Kidney (tissue), 14 donors: Measurements from ENCODE around the gene PBOV1. TPM values are rescaled to one million over a fixed set of nuclear protein-coding genes. Genes with fewer than 3 reads are reported as not detected.

ENCODE experiments used
- DNase-seq, 5 donors: peaks; one replicate each; pipeline ENCODE4 v3.0.0-alpha.2; 2013 to 2020
- FAIRE-seq: peaks from 2 replicates; lab custom pipeline; 2012; peaks lifted over from hg19 to GRCh38; lab: Jason Lieb, UNC
- H3K27ac ChIP-seq, 2 donors: one replicate each; pipeline ENCODE4 v1.7.0; 2013; ENCODE audit warnings: low read depth in 2 of 2, low read length in 2 of 2, inconsistent platforms in 1 of 2
- H3K27me3 ChIP-seq: one replicate; pipeline ENCODE4 v1.7.1; 2013; ENCODE audit warnings: low read length, inconsistent platforms; ENCODE audit not compliant: control insufficient read depth, insufficient read depth
- H3K36me3 ChIP-seq, 3 donors: one replicate each; pipeline versions ENCODE4 v1.7.0 to v1.7.1; 2013; ENCODE audit warnings: low read length in 3 of 3, control low read depth in 1 of 3, inconsistent platforms in 1 of 3; ENCODE audit not compliant: insufficient read depth in 3 of 3, control insufficient read depth in 2 of 3
- H3K4me1 ChIP-seq, 3 donors: one replicate each; pipeline versions ENCODE4 v1.7.0 to v1.7.1; 2013; ENCODE audit warnings: low read length in 3 of 3, inconsistent platforms in 1 of 3, low read depth in 1 of 3; ENCODE audit not compliant: control insufficient read depth in 2 of 3, insufficient read depth in 2 of 3
- H3K4me3 ChIP-seq, 3 donors: one replicate each; pipeline versions ENCODE4 v1.7.0 to v1.8.1; 2013; ENCODE audit warnings: low read length in 3 of 3, control low read depth in 1 of 3, inconsistent platforms in 1 of 3
- H3K9ac ChIP-seq, 3 donors: one replicate each; pipeline versions ENCODE4 v1.7.0 to v1.7.1; 2013; ENCODE audit warnings: low read length in 3 of 3, control low read depth in 1 of 3, inconsistent platforms in 1 of 3
- H3K9me3 ChIP-seq, 3 donors: one replicate each; pipeline versions ENCODE4 v1.7.0 to v1.7.1; 2013; ENCODE audit warnings: low read length in 3 of 3, control low read depth in 1 of 3, inconsistent platforms in 1 of 3; ENCODE audit not compliant: control insufficient read depth in 2 of 3, insufficient read depth in 1 of 3
- CTCF ChIP-seq: IDR thresholded peaks from 3 replicates; pipeline ENCODE4 v1.5.1; 2012; ENCODE audit warnings: mild to moderate bottlenecking, moderate library complexity, borderline replicate concordance; ENCODE audit not compliant: insufficient read depth; ENCODE audit errors: extremely low read depth
- intact Hi-C: fragments of 100-400 bp; cut with DNase I; formaldehyde crosslinking; loops from one replicate; pipeline ENCODE4 v1.11.1; 2022
- polyA plus RNA-seq: library from polyadenylated mRNA; stranded (reverse); fragments of 350-450 nt; fragmentation: Illumina TruSeq; extraction: RNeasy Lipid Tissue Mini Kit (QIAGEN cat#74804); gene quantifications from one replicate; pipeline ENCODE4 v1.2.3, GENCODE V29; 2014; ENCODE audit warnings: low read depth, low replicate concordance; ENCODE audit not compliant: insufficient read depth
- total RNA-seq: library from RNA; stranded (reverse); fragmentation: NEBNext Ultra II Directional; extraction: Animal tissue kit (Norgen Biotek cat#: 25700); gene quantifications from one replicate; pipeline ENCODE4 v1.2.1, GENCODE V29; 2021
- donor health status: control.
- donor health status: control.
- donor health status: control.
- donor health status: control.
- donor health status: control.
- donor health status: DM: yes; HTN: yes; CAD: no.
- donor health status: Normal renal cell carcinoma (clear cell type).

PBOV1 gene
- total and polyA plus RNA-seq, 2 donors from 2014 or later: not detected

DNA sequence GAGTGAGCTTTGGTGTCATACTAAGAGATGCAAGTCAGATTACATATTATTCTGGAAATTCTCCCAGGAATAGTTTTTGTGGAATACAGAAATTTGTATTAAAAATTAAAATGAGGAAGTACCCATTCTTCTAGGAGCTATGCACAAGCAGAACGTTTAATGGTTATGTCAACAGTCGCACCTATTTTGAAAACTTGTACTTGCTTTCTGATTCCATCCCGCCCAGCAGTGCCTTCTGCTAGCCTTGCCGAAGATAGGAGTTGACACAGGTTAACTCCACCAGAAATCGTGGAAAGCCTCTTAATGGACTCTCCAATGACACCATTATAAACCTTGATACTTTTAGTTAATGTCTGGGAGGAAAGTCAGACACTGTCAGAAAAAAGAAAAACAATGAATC lies 6.7 kb downstream of the PBOV1 start:
- Histone ChIP-seq H3K36me3 (no peaks in the 10 kb centered on the region), H3K27ac (no peak overlapping the region), H3K4me3 (no peak overlapping the region), H3K9me3 (no peaks in the 10 kb centered on the region), H3K4me1 (no peaks in the 10 kb centered on the region), H3K27me3 (no peaks in the 10 kb centered on the region), H3K9ac (no peak overlapping the region)
- no peak for TF ChIP-seq CTCF
- FAIRE-seq: no peak
- intact Hi-C loops: no loop called here
- DNase-seq: no peak

DNA sequence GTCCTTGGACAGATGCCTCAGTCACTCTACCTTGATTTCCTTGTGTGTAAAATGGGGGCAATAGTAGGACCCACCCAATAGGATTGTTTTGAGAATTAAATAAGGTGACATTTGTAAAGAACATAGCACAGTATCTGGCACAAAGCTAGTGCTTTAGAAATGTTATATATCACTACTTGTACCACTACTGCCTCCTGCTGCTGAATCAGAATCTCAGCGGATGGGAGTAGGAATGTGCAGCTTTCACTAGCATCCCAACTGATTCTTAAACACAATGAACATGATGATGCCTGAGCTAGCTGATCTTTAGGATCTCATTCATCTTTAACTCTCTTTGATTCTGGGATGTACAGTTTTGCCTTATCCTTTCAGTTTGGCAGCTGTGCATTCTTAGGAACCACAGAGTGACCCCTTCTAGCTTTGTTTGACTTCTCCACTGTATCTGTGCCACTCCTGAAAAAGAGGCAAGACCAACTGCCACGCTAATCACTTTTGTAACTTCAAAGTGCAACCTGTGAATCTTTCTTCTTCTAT lies 7.2 kb downstream of the PBOV1 start:
- H3K9me3 ChIP-seq: no peaks in the 10 kb centered on the region
- H3K36me3 ChIP-seq: no peaks in the 10 kb centered on the region
- no peak for DNase-seq
- FAIRE-seq: no peak
- H3K27ac ChIP-seq: no peak overlapping the region
- TF ChIP-seq CTCF: no peak
- no peak overlapping the region for H3K4me3 ChIP-seq
- no peaks in the 10 kb centered on the region for H3K27me3 ChIP-seq
- intact Hi-C loops: no loop called here
- H3K9ac ChIP-seq: no peak overlapping the region
- no peaks in the 10 kb centered on the region for H3K4me1 ChIP-seq

DNA sequence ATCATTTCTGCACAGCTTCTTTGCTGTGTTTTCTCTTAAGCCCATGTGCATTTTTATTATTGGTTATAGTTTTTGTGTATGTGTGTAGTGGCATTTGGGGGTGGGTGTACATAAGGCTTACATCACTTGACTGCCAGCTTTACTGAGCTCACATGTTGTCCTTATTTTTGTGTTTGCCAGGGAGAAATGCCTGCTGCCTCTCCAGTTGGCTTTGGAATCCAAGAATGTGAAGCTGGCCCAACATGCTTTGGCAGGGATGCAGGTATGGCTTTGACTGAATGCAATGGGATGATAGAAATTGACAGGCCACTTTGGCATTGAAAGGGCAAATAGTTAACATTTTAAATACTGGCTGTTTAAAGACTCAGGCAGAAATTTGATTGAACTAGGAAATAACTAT lies 11.4 kb downstream of the PBOV1 start:
- Histone ChIP-seq H3K4me1 (no peaks in the 10 kb centered on the region), H3K9me3 (no peaks in the 10 kb centered on the region), H3K4me3 (no peak overlapping the region), H3K36me3 (no peaks in the 10 kb centered on the region), H3K27ac (no peak overlapping the region), H3K9ac (no peak overlapping the region), H3K27me3 (no peaks in the 10 kb centered on the region)
- TF ChIP-seq CTCF: no peak
- intact Hi-C loops: no loop called here
- FAIRE-seq (no peak), DNase-seq (no peak)
